ENCODE results near the gene MRPL58. TPM values are rescaled to one million over a fixed set of nuclear protein-coding genes. Genes with fewer than 3 reads are reported as not detected.

MRPL58 gene
- total and polyA plus RNA-seq, 2 of the 8 experiments (the other 6 are each of a cell fraction or from before 2014, with no cell fraction given) = 43.6 to 49.1 TPM

DNA sequence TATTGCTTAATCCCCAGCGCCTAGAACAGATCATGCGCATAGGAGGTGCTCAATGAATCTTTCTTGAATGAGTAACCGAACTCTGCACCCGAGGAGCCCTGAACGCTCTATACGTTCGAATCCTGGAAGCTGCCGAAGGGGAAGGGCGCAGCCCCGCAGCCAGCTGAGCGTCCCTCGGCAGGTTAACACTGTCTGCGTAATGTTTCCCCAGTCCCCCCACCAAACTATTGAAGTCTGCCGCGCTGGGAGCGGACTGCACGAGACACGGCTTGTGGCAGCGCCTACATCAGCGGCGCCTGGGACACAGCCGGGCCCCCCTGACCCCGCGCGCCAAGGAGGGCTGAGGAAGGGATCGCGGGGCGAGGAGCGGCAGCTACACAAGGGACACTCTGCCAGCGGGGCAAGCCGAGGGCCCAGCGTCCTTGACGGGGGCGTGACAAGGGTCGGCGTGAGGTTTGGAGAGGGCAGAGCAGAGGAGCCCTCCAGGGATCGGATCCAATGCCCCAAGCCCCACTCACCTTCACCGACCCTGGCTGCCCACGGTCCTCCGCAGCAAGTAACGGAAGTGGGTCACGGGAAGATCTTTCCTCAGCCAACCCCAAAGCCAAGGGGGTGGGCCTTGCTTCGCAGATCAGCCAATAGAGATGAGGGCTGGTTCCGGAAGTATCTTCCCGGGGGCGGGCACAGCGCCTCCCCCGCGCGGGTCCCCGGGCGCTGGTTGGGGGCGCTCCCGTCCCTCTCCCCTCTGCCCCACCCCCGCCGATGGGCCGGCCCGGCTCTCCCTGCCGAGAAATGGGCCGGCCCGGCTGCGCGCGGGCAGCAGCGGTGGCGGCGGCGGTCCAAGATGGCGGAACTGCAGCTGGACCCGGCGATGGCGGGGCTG is 34.2 kb downstream of the MRPL58 start, which contains the start of the genes ATP5PD and KCTD2 (continued):
- TF ChIP-seq EP300 (IDR thresholded peaks at IDR 0.05; ENCODE audit: borderline replicate concordance in 1 of 2, low read depth in 2 of 2, low read length in 2 of 2) = peak in 1 of 2 experiments; percentile 99; a peak in 2 of 3 replicates
- peak; percentile 93; the same call in 1 of the 2 replicates for TF ChIP-seq EGR1 (IDR thresholded peaks at IDR 0.05; ENCODE audit: borderline replicate concordance, low read depth, low read length)
- peak; percentile 92 for TF ChIP-seq YY1 (IDR thresholded peaks at IDR 0.05; ENCODE audit: low read depth, low read length)
- TF ChIP-seq CBX8 (IDR thresholded peaks at IDR 0.05; ENCODE audit: borderline replicate concordance, low read depth, low read length) = no peak
- TF ChIP-seq TAF1 (IDR thresholded peaks at IDR 0.05; ENCODE audit: low read depth, low read length) = peak; percentile 73
- peak in 1 of 2 experiments; percentile 45; a peak in 1 of 4 replicates for TF ChIP-seq HDAC2 (IDR thresholded peaks at IDR 0.05; ENCODE audit: borderline replicate concordance in 1 of 2, low read depth in 2 of 2, low read length in 2 of 2)
- TF ChIP-seq JUND (IDR thresholded peaks at IDR 0.05; ENCODE audit: low read length) = peak; percentile 91
- TF ChIP-seq CHD1 (IDR thresholded peaks at IDR 0.05; ENCODE audit: low read depth, low read length) = peak; percentile 89
- no peak for TF ChIP-seq SUZ12 (IDR thresholded peaks at IDR 0.05; ENCODE audit: low read length)
- no peak for TF ChIP-seq RFX5 (IDR thresholded peaks at IDR 0.05; ENCODE audit: borderline replicate concordance, low read depth, low read length)
- TF ChIP-seq SIN3A (conservative IDR thresholded peaks at IDR 0.05 in 1 of 2, IDR thresholded peaks at IDR 0.05 in 1 of 2; ENCODE audit: low read depth in 1 of 2, low read length in 2 of 2) = peak in 1 of 2 experiments; percentile 77; a peak in 2 of 4 replicates
- no peak for TF ChIP-seq SRF (IDR thresholded peaks at IDR 0.05; ENCODE audit: low read depth, low read length)
- no peak for TF ChIP-seq KDM1A (IDR thresholded peaks at IDR 0.05; ENCODE audit: borderline replicate concordance, low read length)
- TF ChIP-seq SP2 (IDR thresholded peaks at IDR 0.05; ENCODE audit: low read length) = peak; percentile 73
- no peak for TF ChIP-seq TEAD4 (IDR thresholded peaks at IDR 0.05; ENCODE audit: low read depth, low read length)
- TF ChIP-seq SP4 (IDR thresholded peaks at IDR 0.05; ENCODE audit: low read length) = no peak; the same call in 1 of the 2 replicates
- TF ChIP-seq BACH1 (IDR thresholded peaks at IDR 0.05; ENCODE audit: low read length) = peak; percentile 34
- TF ChIP-seq RBBP5 (IDR thresholded peaks at IDR 0.05; ENCODE audit: borderline replicate concordance, low read depth, low read length) = peak; percentile 66; the same call in 1 of the 2 replicates
- TF ChIP-seq KDM5A (IDR thresholded peaks at IDR 0.05; ENCODE audit: low read length) = peak; percentile 41; the same call in 1 of the 2 replicates
